Measurements from ENCODE around the gene TSEN15.
"Not testable (repeated sequence)": the region's sequence is repeated elsewhere in the genome, so short reads cannot be mapped to it uniquely, and the experiment has no call there.

The TSEN15 gene

DNA sequence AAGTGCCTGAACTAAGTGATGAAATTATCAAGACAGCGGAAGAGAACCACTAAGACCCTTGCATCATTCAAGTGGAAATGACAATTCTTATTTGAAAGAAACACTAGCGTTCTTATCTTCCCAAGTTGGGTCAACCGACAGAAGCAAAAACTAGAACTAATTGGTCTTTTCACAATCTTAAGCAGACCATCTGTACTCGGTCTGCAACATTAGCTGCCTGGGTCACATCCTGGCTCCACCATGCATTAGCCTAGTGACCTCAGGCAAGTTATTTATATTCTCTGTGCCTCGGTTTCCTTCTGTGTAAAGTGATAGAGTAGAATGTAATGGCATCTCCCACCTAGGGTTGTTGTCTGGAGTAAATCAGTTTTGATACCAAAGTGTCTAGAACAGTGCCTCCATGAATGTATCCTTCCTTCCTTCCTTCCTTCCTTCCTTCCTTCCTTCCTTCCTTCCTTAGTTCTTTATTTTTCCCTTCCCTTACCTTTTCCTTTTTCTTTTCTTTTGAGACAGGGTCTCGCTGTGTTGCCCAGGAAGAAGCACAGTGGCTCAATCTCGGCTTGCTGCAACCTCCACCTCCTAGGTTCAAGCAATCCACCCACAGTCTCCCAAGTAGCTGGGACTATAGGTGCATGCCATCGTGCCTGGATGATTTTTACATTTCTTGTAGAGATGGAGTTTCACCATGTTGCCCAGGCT is 20.0 kb upstream of the TSEN15 start:
- FAIRE-seq, result no peak

DNA sequence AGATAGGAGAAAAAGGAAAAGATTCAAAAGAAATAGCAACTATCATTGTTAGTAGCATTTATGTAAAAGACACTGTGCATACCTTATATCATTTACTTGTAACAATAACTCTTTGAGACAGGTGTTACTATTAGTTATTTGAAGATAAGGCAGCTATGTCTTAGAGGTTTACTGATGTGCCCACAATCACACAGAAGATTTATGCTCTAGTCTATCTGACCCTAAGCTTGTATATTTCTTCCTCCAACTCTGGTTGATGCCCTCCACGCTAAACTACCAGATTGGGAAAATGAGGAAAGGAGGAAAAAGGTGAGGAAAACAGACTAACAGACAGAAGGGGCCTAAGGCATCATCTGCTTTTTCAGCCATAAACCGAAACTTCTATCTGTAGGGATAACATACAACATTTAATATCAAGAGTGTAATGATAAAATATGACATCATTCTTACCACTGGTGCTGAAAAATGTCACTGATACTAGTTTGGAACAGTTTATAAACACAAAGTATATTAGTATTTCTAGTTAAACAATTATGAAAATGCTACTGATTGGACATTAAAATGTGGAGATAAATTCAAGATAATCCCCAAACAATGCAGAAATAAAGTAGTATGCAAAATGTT is 19.1 kb upstream of the TSEN15 start:
- no peak for FAIRE-seq

DNA sequence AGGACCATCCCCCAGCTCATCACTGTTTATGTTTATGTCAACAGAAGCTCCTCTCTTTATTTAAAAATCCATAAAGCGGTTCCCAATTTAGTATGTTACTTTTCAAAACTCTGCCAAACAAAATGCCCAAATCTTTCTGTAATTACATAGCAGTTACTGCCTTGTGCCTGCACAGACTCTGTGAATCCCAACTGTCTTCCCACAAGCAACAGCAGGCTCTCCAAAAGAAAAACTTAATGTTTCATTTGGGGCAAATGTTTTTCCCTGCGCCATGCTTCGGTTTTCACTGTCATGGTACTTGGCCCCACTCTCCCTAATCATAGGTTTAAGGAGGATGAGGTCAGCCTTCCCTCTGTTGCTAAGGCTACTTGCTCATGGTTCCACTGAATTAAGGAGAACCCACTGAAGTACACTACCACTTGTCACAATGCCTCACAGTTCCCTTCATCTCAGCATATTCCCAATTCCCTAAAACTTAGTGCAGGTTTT is 18.6 kb upstream of the TSEN15 start:
- no peak for FAIRE-seq

DNA sequence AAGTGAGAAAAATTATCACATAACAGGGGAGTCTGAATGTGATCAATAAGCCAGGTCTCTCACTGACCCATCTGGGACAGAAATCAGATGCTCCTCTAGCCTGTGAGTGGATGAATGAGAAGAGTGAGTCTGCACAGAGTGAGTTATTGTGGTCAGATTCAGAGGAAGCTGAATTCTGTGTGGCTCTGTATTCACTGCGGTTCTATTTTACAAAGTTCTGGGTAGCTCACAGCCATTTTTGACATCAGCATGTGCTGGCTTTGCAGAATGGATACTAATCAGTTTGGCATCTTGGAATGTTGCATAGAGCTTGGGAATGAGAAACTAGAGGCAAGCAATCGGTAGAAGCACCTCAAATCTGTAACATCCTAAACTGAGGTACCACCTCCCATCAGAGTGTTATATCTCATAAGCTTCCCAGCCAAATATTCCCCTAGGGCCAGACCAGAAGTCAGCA is 17.8 kb upstream of the TSEN15 start:
- FAIRE-seq, result no peak

DNA sequence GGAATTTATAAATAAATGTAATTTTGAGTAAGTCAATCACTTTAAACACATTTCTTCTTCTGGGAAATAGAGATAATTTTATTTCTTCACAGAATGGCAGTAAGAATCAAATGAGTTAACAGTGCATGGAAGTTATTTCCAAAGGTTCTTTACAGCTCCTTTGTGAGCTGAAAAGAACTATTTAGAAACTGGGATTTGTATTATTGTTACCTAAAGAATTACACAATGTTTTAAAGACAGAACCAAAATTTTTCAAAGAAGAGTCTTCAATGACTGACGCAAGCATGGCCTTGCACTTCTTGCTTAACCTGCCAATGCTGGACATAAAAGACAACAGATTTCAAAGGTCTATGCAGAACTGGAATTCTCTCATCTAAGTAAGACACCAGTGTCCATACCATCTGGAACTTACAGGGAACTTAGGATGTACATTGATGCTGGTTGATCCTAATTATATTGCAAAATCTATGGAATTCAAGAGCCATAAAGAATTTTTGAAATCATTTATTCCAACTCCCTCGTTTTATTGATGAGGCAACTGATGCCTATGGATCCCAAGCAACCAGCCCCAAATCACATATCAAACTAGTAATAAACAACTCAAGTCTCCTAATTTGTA is 16.7 kb upstream of the TSEN15 start:
- no peak for FAIRE-seq

DNA sequence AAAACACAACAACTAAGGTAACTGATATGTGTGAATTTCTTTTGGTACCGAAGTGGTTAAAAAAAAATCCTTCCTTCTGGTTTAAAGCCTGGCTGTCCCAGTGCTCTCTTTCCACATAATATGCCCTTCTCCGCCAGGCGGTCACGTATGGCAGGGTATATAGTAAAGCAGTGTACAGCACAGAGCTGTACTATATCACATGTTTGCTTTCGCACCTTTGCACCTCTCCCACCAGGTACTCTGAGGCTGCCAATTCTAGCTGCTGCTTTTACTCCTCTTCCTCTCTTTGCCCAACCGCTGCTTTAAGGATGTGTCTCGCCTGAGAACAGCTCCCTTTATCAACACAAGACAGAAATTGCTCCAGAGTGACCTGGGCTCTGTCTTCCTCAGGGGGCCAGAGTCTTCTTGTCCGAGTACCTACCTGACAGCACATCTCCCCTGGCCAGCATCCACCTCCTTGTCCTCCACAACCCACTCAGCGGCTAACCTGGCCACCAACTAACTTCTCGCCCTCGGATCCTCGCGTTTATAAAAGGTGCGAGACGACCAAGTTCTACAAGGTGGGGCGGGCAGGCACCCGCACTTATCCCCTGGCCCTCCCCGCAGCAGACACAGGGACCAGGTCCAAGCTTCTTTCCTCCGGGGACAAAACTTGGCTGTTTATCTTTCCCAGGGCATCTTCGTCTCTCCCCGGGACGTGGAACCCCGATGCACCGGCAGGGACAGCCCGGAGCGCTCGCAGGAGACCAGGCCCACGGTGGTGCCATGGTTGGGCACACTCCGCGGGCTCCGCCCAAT is 15.6 kb upstream of the TSEN15 start:
- FAIRE-seq, result no peak

DNA sequence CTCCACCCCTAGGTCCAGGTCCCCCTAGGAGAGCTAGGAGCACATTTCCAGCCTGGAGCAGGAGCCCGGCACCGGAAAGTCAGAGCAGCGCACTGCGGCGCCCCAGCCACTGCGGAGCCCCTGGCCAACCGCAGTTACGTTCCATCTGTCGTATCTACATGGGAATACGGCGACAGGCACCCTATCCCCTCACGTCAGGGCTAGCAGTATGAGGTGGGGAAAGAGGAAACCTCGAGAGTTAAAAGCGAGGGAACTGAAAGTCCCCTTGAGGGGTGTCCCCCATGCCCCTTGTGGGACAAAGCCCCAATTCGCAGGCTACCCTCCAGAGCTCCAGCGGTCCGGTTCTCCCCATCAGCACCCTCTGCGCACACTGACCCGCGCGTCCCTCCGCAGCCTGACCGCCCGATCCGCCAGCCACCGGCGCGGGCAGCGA is 15.0 kb upstream of the TSEN15 start:
- no peak for FAIRE-seq

DNA sequence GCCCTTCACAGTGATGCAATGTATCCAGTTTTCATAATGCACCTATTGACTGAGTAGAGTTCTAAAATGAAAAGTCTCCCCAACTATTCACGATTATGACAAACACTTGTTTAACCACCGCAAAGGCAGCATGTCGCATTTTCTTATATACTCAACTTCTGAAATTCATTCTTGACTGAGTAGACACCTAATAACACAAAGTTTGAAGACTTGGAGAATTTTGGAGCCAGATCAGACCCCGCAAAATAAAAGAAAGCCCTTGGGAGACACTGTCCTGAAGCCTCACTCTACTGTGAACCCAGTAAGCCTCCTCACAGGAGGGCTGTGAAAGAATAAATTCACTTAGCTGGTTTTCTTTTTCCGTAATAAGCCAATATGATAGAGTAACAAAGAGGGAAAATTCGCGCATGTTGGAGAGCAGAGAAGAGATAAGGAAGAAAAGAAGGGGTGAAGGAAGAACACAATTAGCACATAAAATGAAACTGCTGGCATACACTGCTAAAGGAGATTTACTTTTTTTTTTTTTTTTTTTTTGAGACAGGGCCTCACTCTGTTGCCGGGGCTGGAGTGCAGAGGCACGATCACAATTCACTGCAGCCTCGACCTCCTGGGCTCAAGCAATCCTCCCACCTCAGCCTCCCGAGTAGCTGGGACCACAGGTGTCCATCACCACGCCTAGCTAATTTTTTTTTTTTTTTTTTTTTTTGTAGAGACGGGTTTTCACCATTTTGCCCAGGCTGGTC is 13.5 kb upstream of the TSEN15 start:
- no peak for FAIRE-seq

DNA sequence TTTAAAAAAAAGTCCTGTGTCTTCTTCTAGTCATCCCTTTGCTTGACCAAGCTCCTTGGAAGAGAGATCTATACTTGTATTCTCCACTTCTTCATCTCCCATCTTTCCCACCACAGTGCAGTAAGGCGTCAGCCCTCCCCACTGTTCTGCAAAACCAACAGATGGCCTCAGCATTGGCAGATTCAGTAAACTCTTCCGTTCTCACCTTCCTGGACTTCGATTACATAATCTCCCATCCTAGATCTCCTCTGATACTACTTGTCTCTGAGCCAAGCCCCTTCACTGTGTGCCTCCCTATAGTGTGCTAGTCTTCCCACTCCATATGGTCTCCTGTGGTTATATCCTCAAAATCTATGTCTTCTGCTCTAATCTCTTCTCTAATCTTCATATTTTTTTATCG is 12.4 kb upstream of the TSEN15 start:
- no peak for FAIRE-seq

DNA sequence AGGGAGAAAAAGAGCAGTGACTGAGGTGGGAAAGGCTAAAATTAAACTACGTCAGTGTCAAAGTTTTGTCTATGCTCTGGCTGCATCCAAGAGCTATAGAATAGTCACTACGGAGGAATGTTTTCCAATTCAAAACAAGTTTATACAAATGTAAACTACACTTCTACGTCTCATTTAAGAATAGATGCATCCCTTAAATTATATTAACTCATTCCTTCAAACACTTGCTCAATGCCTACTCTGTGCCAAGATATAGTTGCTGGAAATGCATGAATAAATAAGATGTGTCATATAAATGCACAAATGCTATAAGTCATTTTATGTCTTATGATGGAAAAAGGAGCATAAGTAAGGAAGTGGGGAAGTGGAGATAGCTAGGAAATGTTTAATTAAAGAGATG is 9.8 kb upstream of the TSEN15 start:
- FAIRE-seq, result no peak

DNA sequence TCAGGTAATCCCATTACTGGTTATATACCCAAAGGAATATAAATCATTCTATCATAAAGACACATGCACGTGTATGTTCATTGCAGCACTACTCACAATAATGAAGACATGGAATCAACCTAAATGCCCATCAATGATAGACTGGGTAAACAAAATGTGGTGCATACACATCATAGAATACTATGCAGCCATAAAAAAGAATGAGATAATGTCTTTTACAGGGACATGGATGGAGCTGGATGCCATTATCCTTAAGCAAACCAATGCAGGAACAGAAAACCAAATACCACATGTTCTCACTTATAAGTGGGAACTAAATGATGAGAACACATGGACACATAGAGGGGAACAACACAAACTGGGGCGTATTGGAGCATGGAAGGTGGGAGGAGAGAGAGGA is 8.2 kb upstream of the TSEN15 start:
- FAIRE-seq, result not testable (repeated sequence)

DNA sequence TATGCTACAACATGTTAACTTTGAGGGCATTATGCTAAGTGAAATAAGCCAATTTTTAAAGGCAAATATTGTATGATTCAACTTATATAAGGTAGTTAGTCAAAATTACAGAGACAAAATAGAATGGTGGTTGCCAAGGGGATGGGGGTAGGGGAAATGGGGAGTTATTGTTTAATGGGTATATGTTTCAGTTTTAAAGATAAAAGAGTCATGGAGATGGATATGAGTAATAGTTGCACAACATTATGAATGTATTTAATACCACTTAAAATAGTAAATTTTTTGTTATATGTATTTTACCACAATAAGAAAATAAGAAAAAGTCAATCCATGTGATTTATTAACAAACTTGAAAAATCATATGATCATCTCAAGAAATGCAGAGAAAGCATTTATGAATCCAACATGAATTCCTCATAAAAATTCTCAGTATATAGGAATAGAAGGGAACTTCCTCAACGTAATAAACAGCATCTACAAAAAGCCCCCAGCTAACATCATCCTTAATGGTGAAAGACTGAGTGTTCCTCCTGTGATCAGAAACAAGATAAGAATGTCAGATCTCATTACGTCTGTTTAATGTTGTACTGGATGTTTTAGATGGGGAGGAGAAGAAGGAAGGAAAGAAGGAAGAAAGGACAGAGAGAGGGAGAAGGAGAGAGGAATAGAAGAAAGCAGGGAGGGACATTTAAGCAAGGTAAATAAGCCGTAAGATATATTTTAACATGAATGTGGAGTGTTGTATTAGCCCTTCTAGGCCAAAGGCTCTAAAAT is 6.7 kb upstream of the TSEN15 start:
- FAIRE-seq, result no peak

DNA sequence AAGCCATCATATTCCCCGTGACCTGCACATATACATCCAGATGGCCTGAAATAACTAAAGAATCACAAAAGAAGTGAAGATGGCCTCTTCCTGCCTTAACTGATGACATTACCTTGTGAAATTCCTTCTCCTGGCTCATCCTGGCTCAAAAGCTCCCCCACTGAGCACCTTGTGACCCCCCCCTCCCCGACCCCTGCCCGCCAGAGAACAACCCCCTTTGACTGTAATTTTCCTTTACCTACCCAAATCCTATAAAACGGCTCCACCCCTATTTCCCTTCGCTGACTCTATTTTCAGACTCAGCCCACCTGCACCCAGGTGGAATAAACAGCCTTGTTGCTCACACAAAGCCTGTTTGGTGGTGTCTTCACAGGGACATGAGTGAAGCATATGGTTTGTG is 4.0 kb upstream of the TSEN15 start:
- not testable (repeated sequence) for FAIRE-seq

DNA sequence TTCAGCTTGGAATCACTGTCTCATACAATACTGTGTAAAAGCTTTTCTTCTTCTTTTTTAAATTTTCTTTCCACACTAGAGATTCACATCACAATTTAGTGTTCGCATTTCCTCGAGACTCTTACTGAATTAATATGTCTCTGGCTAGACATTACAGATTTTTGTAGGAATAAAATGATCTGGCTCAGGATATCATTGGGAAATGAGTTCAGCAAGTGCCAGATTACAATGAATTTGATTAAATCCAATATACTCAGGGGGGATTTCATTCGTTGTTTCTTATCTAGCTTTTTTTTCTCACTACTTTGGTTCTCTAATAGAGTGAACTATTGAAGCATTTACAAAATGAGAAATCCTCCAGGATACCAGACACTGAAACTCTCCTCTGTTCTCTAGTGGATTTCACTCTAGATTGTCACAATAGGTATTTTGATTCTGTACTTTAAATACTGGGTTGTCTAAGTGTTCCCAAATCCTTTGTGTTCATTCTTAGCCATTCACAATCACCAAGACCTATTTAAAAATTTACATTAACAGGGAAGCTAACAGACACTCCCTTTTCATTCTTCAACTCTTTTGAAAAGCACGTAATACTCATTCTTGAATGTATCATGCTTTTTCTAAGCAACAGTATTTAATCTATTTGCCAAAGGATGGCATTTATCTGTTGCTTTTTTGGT is 2.8 kb upstream of the TSEN15 start:
- FAIRE-seq, result no peak

DNA sequence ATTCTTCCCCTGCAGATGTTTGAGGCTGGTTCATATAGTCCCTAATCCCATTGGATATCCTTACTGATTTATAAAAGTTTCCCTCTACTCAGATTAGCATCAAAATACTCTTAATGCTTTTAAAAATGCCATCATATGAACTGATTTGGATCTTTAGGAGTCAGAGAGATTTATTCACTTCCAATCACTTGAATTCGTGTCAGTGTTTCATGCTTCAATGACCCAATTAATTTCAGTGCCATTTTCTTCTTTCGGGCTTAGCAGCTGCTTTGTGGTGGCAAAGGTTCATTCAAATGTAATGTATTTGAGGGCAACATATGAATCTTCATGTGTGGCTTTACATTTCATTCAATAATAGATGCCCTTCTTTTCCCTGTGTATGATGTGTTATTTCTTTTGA is 2.2 kb upstream of the TSEN15 start:
- no peak for FAIRE-seq

DNA sequence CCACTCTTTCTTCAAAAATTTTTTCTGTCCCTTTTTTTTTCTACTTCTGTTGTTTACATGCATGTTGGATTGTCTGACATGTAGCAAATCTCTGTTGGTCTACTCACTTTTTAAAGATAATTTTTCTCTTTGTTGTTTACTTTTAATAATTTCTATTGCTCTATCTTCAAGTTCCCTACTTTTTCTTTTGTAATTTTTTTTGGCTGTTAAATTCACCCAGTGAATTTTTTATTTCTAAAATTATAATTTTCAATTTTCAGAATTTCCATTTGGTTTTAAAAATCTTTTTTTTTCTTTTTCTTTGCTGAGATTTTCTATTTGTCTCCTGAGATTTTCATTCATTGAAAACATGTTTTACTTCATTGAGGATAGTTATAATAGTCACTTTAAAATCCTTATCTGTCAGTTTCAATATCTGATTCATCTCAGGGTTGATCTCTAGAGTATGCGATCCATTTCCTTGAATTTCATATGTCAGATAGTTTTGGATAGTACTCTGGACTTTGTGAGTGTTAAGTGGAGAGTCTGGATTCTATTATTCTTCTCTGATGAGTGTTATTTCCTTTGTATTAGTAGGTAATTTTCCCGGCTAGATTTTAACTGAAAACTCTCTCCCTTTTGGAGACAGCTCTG is 1.6 kb upstream of the TSEN15 start:
- FAIRE-seq, result peak; percentile 58

DNA sequence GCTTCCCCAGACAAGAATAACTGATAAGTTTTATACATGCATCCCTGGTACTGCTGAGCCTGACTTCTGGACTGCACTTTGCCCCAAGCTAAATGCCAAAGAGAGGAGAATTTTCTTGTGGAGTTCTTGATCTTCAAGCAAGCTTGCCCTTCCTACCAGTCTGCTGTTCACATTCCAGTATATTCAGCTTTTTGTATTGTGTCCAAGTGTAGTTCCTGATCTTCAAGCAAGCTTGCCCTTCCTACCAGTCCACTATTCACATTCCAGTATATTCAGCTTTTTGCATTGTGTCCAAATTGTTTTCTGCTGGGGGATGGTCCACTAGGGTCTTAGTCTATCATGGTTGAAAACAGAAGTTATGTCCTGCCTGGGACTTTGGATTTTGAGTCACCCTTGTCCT is 894 bp upstream of the TSEN15 start:
- no peak for FAIRE-seq

DNA sequence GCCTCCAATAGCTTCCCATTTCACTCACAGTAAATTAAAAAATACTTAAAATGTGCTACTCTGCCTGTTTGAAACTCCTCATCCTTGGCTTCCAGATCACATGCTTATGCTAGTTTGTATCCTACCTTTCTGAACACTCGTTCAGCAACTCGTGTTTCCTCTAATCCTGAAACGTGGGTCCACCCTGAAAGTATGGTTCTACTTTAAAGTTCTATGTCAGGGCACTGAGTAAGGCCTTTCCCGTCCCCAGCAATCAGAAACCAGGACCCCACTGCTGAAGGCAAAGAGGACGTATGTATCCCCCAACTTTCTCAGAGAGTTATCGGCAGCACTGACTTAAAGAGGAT is 419 bp upstream of the TSEN15 start:
- no peak for FAIRE-seq

DNA sequence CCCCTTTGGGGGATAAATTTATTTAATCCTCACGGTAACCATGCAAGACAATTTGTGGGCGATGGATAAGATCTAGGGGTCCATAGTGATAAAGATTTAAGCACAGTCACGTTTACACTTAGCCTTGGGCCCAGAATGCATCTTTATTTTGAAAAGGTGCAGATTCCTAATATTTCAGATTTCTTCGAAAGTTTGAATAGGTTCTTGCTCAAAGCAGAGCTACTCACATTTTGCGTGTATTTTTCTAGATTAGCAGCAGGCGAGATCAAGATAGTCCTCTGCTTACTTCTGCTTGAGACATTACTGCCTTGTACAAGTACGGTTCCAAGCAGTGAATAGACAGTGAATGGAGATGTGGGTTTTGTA is 647 bp downstream of the TSEN15 start:
- no peak for FAIRE-seq

DNA sequence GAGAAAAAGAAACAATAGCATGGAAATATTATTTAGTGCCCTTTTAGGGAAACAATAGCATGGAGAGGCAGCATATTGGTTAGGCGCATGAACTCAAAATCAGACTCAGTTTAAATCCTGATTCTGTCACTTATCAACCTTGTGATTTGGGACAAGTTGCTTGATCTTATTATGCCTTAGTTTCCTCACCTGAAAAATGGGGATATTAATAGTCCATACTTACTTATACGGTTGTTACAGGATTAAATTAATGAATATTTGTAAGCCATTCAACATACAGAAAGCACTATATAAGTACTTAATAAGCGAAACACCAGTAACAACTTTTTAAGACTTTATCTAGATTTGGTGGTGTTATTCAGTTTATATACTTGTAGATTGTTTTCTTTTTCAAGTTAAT is 1.2 kb downstream of the TSEN15 start:
- no peak for FAIRE-seq

DNA sequence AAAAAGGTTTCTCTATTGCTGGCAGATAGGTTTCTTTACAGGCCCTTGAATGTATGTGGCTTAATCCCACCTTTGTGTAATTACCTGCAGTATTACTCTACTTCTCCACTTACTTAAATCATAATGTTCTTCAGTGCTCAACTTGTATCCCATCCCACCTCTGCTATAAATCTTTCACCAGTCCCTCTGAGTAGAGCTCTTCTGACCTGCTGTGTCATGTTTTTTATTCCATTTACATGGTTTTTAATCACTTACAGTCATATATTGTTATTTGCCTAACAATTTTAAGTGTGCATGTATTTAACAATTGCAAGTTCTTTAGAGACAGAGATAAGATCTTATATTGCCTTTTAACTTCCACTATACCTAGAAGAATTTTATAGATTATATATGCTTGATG is 2.4 kb downstream of the TSEN15 start:
- FAIRE-seq, result no peak
